ENCODE data around the gene WDR93.

DNA sequence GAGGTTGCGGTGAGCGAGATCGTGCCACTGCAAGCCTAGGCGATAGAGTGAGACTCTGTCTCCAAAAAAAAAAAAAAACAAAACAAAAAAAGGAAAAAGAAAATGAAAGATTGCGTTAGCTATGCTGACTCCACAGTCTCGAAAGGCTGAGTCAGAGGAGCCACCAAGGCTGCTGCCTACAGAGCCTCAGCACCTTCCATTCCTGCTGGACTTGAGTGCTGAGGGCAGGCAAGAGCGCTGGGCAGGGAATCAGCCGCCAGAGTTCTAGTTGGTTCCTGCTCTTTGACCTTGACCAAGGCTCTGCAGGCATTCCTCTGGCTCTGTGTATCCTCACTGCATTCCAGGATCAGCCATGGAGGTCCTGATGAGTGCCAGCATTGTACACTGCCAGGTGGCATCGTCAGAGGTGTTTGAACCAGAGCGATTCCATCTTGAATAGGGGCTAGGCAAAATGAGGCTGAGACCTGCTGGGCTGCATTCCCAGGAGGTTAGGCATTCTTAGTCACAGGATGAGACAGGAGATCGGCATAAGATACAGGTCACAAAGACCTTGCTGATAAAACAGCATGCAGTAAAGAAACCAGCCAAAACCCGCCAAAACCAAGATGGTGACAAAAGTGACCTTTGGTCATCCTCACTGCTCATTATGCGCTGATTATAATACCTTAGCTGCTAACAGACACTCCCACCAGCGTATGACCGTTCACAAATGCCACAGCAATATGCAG is 91.4 kb downstream of the WDR93 start:
- TF ChIP-seq, protein P1, sequence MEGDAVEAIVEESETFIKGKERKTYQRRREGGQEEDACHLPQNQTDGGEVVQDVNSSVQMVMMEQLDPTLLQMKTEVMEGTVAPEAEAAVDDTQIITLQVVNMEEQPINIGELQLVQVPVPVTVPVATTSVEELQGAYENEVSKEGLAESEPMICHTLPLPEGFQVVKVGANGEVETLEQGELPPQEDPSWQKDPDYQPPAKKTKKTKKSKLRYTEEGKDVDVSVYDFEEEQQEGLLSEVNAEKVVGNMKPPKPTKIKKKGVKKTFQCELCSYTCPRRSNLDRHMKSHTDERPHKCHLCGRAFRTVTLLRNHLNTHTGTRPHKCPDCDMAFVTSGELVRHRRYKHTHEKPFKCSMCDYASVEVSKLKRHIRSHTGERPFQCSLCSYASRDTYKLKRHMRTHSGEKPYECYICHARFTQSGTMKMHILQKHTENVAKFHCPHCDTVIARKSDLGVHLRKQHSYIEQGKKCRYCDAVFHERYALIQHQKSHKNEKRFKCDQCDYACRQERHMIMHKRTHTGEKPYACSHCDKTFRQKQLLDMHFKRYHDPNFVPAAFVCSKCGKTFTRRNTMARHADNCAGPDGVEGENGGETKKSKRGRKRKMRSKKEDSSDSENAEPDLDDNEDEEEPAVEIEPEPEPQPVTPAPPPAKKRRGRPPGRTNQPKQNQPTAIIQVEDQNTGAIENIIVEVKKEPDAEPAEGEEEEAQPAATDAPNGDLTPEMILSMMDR (IDR thresholded peaks at IDR 0.05), result no peak
- no peak for TF ChIP-seq EZH2 (IDR thresholded peaks at IDR 0.05; ENCODE audit: borderline replicate concordance, insufficient read depth, low read depth, low read length, poor library complexity, severe bottlenecking)
